HG02885 (cell line): ENCODE results near the gene SORBS1.

Experiments used
- ATAC-seq: cut with Tn5 transposase; IDR thresholded peaks from one replicate; pipeline ENCODE4 v1.9.1; 2021; ENCODE audit warnings: mild to moderate bottlenecking; ENCODE audit not compliant: unreplicated experiment, poor library complexity

SORBS1 gene

DNA sequence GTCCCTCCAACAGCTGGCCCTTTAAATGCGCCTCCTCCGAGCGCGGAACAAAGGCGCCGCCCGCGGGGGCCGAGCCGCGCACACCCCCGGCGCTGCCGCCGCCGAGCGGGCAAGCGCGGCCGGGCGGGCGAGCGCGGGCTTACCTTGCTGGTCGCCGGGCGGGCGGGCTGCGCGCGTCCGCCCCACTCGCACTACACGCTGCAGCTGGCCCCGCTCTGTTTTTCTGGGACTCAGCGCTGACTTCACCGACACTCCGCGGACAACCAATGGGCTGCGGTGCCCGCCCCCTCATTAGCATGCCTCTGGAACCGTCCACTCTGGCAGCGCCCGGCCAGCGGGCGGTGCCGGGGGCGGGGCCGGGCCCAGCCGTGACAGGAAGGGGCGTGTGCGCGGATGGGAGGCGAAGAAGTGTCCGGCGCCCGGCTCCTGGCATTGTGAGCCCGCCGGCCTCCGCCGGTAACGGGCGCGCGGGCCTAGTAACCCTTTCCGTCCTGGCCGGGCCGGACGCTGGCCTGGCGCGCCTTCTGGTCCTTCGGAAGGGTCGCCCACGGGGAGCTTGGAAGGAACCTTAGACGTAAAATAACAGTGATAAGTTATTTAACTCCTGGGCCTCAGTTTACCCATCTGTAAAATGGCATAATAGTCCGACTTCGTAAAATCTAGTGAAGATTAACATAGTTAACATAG lies at the start of gene SORBS1:
TSS of gene SORBS1 (minus strand) at position 195 of the 687 bp plus-strand sequence. CDS start 120,236 bp downstream, outside the sequence.
- peak; percentile 99 for ATAC-seq

DNA sequence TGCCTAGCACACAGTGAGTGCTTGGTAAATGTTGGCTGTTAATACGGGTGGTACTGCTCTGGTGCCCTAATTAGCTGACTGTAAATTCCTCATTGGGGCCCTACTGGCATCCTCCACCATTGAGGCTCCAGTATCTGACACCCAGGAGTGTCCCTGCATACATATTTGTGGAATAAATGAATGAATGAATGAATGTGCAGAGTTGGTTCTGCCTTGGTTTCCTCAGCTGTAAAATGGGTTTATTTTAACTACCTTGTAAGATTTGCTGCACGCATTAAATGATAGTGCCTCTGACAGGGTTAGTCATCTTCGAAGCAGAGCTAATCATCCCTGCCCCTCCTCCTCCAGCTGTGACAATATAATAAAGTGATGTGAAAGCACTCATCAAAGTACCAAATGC lies 49.6 kb upstream of the SORBS1 start:
- ATAC-seq, result no peak

DNA sequence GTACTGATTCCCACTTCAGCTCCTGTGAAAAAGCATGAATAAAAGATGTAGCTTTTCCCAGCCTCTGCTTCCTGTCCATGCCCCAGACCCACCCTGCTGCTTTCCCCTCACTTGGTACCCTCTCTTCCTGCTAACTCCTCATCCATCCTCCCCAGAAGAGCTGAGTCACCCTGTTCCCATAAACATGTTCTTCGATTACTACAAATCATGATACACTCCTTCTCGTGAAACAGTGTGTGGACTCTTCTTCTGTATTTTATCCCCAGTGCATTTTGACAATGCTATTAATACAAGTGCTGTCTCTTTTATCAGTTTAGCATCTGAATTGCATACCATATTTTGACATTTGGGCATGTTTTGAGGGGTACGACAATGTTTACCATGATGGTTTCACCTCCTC lies 45.8 kb upstream of the SORBS1 start:
- no peak for ATAC-seq

DNA sequence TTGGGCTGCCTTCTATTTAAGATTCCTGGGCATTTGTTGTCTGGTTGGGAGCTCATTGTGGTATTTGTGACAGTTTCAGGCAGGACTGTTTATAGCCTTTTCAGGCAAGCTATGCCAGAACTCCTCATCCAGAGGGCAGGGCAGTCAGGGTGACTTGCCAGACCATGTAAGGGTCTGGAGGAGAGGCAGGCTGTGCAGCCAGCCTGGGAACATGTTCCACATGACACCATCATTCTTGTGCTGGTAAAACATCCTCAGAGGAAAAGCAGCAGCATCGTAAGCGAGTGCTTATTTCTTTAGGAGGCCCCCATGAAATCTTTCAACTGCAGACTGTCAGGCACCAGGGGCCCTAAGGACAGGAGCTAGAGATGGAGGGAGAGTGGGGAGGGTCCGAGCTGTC lies 44.0 kb upstream of the SORBS1 start:
- no peak for ATAC-seq

DNA sequence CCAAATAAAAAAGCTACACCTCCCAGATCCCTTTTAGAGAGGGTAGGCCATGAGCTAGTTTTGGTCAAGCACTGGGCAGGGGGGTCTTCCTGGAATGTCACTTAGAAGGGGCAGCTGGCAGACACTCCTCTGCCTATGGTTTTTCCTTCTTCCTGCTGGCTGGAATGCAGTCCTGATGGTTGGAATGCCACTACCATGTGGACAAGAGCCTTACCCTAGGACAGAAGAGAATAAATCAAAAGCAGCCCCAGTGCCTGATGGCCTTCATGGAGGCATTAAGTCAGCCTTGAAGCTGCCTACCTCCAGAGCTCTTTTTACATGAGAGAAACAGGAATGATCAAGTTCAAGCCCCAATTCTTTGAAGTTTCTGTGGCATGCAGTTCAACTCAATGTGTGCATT lies 43.5 kb upstream of the SORBS1 start:
- ATAC-seq, result no peak

DNA sequence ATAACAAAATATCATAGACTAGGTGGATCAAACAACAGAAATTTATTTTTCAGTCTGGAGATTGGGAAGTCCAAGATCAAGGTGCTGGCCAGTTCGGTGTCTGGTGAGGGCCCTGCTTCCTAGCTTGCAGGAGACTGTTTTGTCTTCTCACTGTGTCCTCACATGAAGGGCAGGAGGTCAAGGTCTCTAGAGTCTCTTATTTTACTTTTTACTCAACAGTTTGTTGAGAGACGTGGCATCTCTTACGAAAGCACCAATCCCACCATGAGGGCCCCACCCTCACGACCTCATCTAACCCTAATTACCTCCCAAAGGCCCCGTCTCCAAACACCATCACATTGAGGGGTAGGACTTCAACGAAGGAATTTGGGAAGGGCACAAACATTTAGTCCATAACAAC lies 41.2 kb upstream of the SORBS1 start:
- no peak for ATAC-seq

DNA sequence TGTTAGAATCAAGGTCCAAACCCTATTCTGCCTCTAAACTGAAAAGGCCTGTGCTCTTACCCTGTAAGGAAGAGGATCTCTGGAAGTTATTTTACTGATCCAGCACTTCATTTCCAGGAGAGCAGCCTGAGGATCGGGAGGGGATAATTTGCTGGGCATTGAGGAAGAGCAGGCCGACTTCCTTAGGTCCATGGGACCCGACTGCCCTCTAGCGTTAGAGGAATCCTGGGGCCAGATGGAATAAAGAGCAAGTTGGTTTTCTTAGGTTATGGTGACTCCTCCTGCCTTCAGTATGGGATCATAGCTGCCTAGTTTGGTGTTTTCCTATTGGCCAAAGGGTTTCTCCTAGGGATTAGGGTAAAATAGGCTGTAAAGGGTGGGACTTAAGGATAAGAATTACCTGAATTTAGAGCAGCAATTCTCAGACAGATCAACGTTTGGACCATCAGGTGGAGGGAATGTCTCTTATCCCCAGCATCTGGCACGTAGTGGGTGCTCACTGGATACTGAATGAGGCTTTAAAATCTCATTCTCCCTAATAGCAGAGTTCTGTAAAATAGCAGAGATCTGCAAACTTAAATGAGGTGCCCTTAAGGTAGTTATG lies 40.0 kb upstream of the SORBS1 start:
- ATAC-seq, result peak; percentile 73

DNA sequence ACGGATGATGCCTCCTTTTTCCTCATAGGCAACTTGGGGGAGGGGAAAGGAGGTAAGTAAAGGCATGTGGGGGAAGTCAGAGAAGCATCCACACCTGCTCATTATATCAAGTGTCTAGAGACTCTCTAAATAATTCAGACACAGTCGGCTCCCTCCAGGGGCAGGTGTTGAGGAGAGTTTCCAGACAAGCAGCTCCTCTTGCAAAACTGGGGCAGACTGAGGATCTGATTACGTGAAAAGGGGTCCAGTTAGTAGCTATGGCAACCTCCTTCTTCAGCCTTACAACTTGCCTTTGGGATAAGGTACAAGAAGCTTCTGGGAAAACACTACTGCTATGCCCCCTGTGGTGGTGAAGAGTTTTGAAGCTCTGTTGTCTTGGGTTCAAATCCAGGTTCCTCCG lies 39.0 kb upstream of the SORBS1 start:
- ATAC-seq, result no peak

DNA sequence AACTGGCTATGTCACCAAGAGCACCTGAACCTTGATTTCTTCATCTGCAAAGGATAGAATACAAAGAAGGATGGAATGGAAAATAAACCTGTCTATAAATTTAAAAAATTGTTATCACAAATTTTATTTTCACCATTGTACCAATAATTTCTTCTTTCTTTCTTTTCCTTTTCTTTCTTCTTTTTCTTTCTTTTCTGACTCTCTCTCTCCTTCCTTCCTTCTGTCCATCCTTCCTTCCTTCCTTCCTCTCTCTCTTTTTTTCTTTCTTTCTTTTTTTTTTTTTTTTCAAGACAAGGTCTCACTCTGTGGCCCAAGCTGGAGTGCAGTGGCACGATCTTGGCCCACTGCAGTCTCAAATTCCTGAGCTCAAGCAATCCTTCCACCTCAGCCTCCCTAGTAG lies 36.6 kb upstream of the SORBS1 start:
- no peak for ATAC-seq

DNA sequence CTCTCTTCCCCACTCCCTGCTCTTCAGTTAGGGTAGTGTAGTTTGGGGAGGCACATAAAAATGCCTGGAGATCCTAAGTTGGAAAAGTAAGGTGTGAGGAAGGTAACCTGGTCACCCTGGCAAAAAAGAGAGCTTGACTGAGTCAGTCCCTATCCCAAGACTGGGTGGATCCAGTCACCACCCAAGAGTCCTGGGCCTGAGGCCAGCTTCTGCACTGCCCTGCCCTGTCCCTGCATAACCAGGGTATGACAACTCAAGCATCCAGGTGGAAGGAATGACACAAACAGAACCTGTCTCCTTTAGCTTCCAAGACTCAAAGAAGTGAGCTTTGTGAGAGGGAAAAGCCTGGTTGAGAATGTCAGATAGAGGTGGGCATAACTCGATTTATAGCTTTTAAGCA lies 26.9 kb upstream of the SORBS1 start:
- ATAC-seq, result no peak

DNA sequence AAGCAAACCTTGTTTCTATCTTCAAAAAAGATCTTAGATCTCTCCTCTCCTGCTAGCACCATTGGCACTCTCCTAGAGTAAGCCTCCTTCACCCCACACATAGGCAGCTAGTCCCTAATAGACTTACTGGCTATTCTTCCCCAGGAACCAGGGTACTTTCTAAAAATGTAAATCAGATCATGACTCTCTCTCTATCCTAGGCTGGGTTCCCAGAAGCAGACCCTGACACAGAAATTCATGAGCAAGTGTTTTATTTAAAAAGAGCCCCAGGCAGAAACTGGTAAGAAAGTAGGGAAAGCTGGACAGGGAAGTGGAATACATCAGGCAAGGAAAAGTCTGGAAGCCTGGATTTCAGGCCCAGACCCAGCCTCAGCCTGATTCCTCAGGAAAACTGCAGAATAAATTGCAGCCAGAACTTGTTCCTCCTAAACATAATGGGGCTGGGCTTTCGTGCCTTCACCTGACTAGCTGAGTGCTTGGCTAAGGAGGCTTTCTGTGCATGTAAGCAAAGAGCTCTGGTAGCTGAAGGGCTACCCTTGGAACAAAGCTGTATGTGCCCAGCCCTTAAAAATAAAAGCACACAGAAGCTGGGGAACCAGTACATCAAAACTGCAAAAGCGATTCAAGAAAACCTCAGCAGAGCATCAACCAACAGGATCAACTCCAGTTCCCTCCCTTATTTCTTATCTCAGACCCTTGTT lies 18.8 kb upstream of the SORBS1 start:
- no peak for ATAC-seq

DNA sequence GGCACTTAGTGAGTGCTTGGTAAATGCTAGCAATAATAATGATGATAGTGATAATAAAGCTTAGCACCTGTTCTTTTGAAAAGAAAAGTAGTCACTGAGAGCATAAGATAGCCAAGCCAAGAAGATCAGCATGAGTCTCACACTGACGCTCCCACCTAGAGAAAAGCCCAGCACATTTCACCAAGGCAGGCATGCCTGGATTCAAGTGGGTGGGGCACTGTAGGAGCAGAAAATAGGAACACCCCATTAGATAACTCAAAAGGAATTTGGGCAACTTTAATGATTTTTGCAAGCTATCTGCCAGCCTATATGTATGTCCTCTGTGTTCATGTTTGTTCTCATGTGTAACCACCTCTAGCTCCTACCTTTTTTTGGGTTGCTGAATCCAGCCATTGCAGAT lies 18.1 kb upstream of the SORBS1 start:
- ATAC-seq, result no peak

DNA sequence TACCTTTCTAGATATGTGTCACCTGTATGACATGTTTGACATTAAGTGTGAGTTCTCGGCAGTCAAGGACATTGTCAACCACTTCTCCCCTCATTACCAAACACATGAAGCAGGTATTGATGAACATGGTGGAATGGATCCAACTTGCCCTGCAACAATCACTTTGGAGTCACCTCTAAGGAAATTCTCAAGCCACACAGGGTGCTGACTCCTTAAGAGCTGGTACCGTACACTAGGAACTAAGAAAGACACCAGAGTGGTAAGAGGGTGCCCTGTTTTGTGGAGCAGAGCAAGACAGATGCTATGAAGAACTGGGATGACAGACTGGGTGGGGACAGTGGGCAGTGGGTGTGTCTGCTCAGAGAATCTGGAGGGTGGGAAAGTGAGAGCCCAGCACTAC lies 17.4 kb upstream of the SORBS1 start:
- no peak for ATAC-seq

DNA sequence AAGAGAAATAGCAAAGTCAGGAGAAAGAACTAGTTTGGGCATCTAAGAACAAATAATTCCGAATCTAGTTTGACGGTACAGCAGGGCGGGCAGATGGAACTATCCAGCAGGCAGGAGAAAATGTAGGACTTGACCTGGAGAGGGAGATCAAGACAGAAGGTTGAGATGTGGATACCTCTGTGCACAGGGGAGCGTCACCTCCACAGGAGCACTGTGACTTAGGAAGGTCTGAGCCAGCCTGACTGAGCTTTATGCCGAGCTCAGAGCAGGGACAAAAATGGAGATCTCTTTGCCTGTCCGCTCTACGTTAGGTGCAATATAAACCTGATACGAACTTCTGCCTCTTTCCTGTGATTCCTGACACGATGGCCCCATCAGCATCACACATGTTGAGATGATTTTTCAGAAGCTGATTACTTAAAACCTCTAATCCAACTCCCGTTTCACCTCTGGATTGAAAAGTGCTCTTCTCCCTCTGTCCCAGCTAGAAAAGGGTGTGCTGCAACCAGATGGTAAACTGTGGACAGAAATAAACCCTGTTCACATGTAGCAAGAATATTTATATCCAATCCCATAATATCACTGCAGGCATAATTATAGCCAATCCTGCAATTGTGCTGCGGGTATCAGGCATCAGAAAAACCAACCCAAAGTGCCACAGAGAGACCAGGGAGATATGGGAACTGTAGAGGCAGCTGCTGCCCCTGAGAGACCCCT lies 13.6 kb upstream of the SORBS1 start:
- ATAC-seq, result no peak

DNA sequence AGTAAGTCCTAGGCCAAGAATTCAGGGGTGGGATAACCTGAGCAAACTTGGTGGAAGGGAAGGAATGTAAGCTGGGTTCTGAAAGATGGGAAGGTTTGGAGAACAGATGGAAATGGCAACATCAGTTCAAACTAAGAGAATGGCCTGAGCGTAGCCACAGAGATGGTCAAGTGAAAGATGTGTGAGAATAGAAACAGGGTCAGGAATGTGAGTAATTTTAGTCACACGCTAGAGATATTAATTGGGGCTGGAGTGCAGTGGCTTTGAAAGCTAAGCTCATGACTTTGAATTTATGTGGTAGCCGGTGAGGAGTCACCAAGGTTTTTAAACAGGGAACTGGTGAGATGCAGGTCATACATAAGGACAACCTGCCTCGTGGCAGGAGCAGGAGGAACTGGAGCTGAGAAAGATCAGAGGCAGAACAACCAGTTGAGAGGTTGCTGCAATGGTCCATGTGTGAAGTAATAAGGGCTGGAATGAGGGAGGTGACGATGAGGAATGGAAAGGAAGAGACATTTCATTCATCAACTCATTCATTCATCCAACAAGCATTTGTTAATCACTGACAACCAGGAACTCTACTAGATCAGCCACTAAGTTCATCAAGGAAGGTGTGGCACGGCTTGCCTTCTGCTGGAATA lies 12.9 kb upstream of the SORBS1 start:
- no peak for ATAC-seq

DNA sequence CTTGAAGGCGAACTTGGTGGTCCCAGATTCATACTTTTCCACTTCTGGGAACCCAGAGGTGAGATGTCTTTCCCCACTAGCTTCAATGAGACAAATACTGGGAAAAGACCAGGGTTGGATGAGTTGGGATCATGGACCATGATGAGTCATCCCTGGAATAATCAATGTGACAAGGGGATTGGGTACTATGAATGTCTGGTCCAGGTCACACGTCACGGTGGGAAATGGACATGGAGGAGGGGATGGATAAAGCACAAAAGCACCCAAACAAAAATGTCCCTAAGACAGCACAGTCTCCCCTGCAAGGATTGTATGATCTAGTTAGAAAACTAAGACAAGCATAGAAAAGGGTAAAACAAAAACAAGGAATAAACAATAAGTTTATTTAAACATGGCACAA lies 12.4 kb upstream of the SORBS1 start:
- ATAC-seq, result no peak

DNA sequence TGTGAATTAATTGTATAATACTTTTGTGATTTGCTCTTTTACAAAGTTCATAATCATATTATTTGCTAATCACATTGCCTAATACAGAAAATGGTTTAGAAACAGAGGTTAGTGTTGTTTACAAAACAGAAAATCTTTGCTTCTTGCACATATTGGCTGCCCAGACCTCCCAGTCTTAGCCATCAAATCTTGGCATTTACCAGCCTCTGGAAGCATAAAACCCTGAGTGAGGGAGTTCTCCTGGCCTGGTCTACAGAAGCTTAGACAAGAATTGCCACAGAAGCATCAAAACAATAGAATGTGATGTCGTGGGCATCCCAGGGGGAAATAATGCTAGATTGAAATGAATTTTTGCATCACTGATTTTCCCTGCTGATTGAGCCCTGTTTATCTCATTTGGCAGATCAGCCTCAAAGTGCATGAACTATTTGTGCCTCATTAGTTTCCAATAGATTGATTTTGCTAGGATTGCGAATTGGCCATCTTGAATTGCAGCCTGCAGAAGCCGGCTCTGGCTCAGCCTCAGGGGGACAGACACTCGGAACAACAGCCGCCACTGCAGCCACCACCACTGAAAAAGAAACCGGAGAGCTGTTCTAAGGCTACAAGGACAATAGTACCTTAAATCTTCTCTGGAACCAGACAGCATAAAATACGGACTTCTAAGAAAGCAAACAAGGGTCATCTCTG lies 11.1 kb upstream of the SORBS1 start:
- ATAC-seq, result no peak

DNA sequence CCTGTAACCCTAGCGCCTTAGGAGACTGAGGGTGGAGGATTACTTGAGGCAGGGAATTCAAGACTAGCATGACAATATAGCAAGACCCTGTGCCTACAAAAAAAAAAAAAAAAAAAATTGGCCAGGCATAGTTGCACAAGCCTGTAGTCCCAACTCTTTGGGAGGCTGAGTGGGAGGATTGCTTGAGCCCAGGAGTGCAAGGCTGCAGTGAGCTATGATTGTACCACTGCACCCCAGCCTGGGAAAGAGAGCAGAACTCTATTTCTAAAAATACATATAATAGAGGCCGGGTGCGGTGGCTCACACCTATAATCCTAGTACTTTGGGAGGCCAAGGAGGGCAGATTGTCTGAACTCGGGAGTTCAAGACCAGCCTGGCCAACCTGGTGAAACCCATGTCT lies 10.2 kb upstream of the SORBS1 start:
- no peak for ATAC-seq

DNA sequence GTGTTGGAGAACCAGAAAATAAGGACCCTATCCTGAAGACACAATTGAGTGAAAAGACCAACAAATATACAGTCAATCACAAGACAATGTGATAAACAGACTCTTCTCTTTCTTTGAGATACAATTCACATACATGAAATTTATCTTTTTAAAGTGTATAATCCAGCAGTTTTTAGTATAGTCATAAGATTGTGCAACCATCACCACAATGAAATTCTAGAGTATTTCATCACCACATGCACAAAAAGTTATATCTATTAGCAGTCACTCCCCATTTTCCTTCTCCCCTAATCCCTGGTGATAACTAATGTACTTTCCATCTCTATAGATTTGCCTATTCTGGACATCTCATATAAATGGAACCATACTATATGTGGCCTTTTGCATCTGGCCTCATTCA lies 8.2 kb upstream of the SORBS1 start:
- no peak for ATAC-seq
